Fibroblast of lung (primary cell): Measurements from ENCODE around the gene KHSRP. TPM values are rescaled to one million over a fixed set of nuclear protein-coding genes. Genes with fewer than 3 reads are reported as not detected.

Source experiments
- DNase-seq, 2 donors: peaks; one replicate each; pipeline versions ENCODE4 v3.0.0 to v3.0.0-alpha.2; 2010; ENCODE audit warnings: low read depth in 2 of 2
- H2AFZ ChIP-seq: 2 replicates; pipeline ENCODE4 v1.5.1; 2012; ENCODE audit warnings: low read length, control low read depth, inconsistent platforms
- H3K27ac ChIP-seq: 2 replicates; pipeline ENCODE4 v1.5.1; 2011; ENCODE audit warnings: low read length, control low read depth; ENCODE audit not compliant: insufficient read depth
- H3K27me3 ChIP-seq: 2 replicates; pipeline ENCODE4 v1.5.1; 2011; ENCODE audit warnings: mild to moderate bottlenecking, low read length; ENCODE audit not compliant: control insufficient read depth, insufficient read depth
- H3K36me3 ChIP-seq: 2 replicates; pipeline ENCODE4 v1.5.1; 2011; ENCODE audit warnings: low read length; ENCODE audit not compliant: control insufficient read depth, insufficient read depth
- H3K4me1 ChIP-seq: 2 replicates; pipeline ENCODE4 v1.5.1; 2011; ENCODE audit warnings: low read length; ENCODE audit not compliant: control insufficient read depth, insufficient read depth; ENCODE audit errors: extremely low read depth
- H3K4me2 ChIP-seq: 2 replicates; pipeline ENCODE4 v1.5.1; 2011; ENCODE audit warnings: low read length, control low read depth; ENCODE audit not compliant: insufficient read depth; ENCODE audit errors: extremely low read depth
- H3K4me3 ChIP-seq, 4 experiments: fragments of 200-600 bp in 1 of 4; sonication (generic) in 1 of 4; replicated peaks in 1 of 4; 2 replicates each; pipeline ENCODE4 v1.5.1; 2011 to 2016; ENCODE audit warnings: low read length in 4 of 4, low read depth in 3 of 4, mild to moderate bottlenecking in 3 of 4, control low read depth in 2 of 4, inconsistent platforms in 1 of 4, mixed read lengths in 1 of 4; ENCODE audit not compliant: insufficient read depth in 1 of 4; ENCODE audit errors: control extremely low read depth in 1 of 4
- H3K79me2 ChIP-seq: 2 replicates; pipeline ENCODE4 v1.5.1; 2012; ENCODE audit warnings: mild to moderate bottlenecking, low read length, inconsistent platforms; ENCODE audit not compliant: control insufficient read depth, insufficient read depth
- H3K9ac ChIP-seq: 2 replicates; pipeline ENCODE4 v1.5.1; 2011; ENCODE audit warnings: mild to moderate bottlenecking, low read length, control low read depth; ENCODE audit not compliant: insufficient read depth
- H3K9me3 ChIP-seq: 2 replicates; pipeline ENCODE4 v1.5.1; 2012; ENCODE audit warnings: low read depth, low read length; ENCODE audit not compliant: control insufficient read depth, insufficient read depth
- H4K20me1 ChIP-seq: 2 replicates; pipeline ENCODE4 v1.5.1; 2011; ENCODE audit warnings: low read length; ENCODE audit not compliant: control insufficient read depth, insufficient read depth; ENCODE audit errors: extremely low read depth
- CTCF ChIP-seq, 2 donors: IDR thresholded peaks in 1 of 2; conservative IDR thresholded peaks in 1 of 2; 1 replicate in 1 of 2; 2 replicates in 1 of 2; pipeline ENCODE4 v1.5.1; 2011 to 2012; ENCODE audit warnings: low read length in 2 of 2, control low read depth in 1 of 2, inconsistent platforms in 1 of 2, low read depth in 1 of 2, mild to moderate bottlenecking in 1 of 2
- EZH2 ChIP-seq: IDR thresholded peaks from 2 replicates; pipeline ENCODE4 v1.5.1; 2012; ENCODE audit warnings: low read length, control low read depth, mild to moderate bottlenecking; ENCODE audit errors: missing control alignments
- polyA plus RNA-seq, 2 donors: library from polyadenylated mRNA; depleted of rRNA in 1 of 2; stranded (reverse) in 1 of 2; unstranded in 1 of 2; fragments of >200 nt; gene quantifications; 2 replicates each; pipeline ENCODE4 v1.2.1, GENCODE V29; 2011 to 2012; ENCODE audit warnings: missing spikeins in 1 of 2
- total RNA-seq: library from RNA; depleted of rRNA; stranded (reverse); fragments of >200 nt; gene quantifications from 2 replicates; pipeline ENCODE4 v1.2.1, GENCODE V29; 2014

Gene KHSRP
- total and polyA plus RNA-seq, 2 donors (not counting 1 experiment from before 2014, with no cell fraction given), result 66.0 to 93.5 TPM

GRCh38 chr19:6414793-6415590 is 9.6 kb downstream of the KHSRP start:
- Histone ChIP-seq H3K9ac (no peak overlapping the region), H3K27ac (no peak overlapping the region), H2AFZ (no peak overlapping the region), H3K4me2 (no peak overlapping the region), H3K27me3 (no peaks in the 10 kb centered on the region), H3K79me2 (peaks cover 13% of the 10 kb centered on the region), H3K9me3 (no peaks in the 10 kb centered on the region), H3K4me1 (no peaks in the 10 kb centered on the region), H3K4me3 (no peak overlapping the region), H3K36me3 (peaks cover 38% of the 10 kb centered on the region), H4K20me1 (no peaks in the 10 kb centered on the region)
- TF ChIP-seq EZH2 (no peak), CTCF (conservative IDR thresholded peaks at IDR 0.05 in 1 of 2, IDR thresholded peaks at IDR 0.05 in 1 of 2; ENCODE audit: low read depth in 1 of 2, low read length in 2 of 2) (no peak)
- DNase-seq, result no peak

- peaks cover 32% of the 10 kb centered on the region for H3K36me3 ChIP-seq
- no peak overlapping the region for H3K27ac ChIP-seq
- no peaks in the 10 kb centered on the region for H3K9me3 ChIP-seq
- H3K9ac ChIP-seq, result no peak overlapping the region
- no peaks in the 10 kb centered on the region for H3K27me3 ChIP-seq
- H4K20me1 ChIP-seq, result no peaks in the 10 kb centered on the region
- no peaks in the 10 kb centered on the region for H3K4me1 ChIP-seq
- no peak for DNase-seq
- no peak overlapping the region for H2AFZ ChIP-seq
- no peak overlapping the region for H3K4me3 ChIP-seq
- peaks cover 4% of the 10 kb centered on the region for H3K79me2 ChIP-seq
- no peak for TF ChIP-seq CTCF (conservative IDR thresholded peaks at IDR 0.05 in 1 of 2, IDR thresholded peaks at IDR 0.05 in 1 of 2; ENCODE audit: low read depth in 1 of 2, low read length in 2 of 2)
- TF ChIP-seq EZH2, result no peak
- no peak overlapping the region for H3K4me2 ChIP-seq
Observed at GRCh38 chr19:6413721-6414643, 10.6 kb downstream of the KHSRP start.

GRCh38 chr19:6413291-6413690 is 11.3 kb downstream of the KHSRP start:
- Histone ChIP-seq H2AFZ (no peak overlapping the region), H3K4me2 (no peak overlapping the region), H3K79me2 (peaks cover 3% of the 10 kb centered on the region), H3K4me1 (no peaks in the 10 kb centered on the region), H3K36me3 (peaks cover 28% of the 10 kb centered on the region), H3K4me3 (no peak overlapping the region), H4K20me1 (no peaks in the 10 kb centered on the region), H3K9me3 (no peaks in the 10 kb centered on the region), H3K27me3 (no peaks in the 10 kb centered on the region), H3K27ac (no peak overlapping the region), H3K9ac (no peak overlapping the region)
- DNase-seq, result no peak
- TF ChIP-seq EZH2 (no peak), CTCF (conservative IDR thresholded peaks at IDR 0.05 in 1 of 2, IDR thresholded peaks at IDR 0.05 in 1 of 2; ENCODE audit: low read depth in 1 of 2, low read length in 2 of 2) (no peak)
